Fibroblast of skin of right quadriceps (primary cell): Measurements from ENCODE around the gene CHST14.

Experiments used
- DNase-seq: peaks from one replicate; pipeline ENCODE4 v3.0.0-alpha.2; 2013

CHST14 gene

GRCh38 chr15:40464595-40465185 lies 6.1 kb upstream of the CHST14 start:
- DNase-seq, result no peak

- DNase-seq, result no peak
Observed at GRCh38 chr15:40465939-40466338, 4.8 kb upstream of the CHST14 start.

DNA sequence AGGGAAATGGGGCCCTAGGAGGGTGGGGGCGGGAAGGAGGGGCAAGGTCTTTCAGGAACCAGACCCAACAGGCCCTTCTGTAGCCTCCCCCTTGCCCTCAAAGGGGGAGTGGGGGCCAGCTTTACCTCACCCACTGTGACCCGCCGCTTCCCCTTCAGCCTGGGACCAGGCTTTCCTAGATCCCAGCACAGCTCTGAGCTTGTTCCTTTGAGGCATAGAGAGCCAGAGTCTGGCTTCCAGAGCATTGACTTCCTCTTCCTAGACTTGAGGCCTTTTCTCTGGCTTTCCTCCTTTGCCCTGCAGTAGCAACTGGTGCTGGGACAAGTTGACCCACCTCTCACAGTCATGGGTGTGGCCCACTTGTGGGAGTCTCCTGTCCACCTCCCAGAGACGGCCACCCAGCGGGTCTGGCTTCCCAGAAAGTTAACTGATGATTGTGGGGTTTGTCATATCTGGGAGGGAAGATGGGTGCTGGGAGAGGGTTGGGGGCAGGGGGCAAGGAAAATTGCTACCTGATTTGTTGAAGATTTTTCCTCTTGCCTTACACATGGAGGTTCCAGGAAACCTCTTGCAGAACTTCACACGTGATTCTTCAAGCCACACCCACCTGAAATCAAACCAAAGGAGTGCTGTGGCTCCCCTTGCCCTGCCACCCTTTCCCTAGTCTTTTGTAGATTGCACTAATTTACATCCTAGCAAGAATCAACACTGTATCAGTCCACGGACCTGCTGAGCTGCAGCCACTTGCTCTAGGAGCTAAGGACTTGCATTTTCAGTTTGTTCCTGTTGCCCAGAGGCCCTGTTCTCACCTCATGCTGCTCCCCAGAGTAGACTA lies 4.1 kb upstream of the CHST14 start:
- DNase-seq, result no peak

DNA sequence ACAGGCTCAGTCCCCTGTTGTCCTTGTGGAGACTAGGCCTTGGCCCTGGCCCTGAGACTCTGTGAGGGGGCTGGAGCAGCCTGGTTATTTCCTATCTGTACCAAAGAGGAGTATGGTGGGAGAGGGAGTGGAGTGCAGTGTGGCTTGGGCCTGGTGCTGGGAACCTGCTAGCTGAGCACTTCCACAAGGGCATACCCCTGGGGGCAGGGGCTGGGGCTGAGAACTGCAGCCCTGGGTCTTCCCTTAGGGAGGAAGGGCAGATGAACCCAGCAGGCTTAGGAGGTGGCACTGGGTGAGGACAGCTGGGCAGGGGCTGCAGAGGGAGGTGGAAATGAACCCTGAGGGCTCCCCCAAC lies 3.5 kb upstream of the CHST14 start:
- no peak for DNase-seq

GRCh38 chr15:40468898-40469331 lies 1.9 kb upstream of the CHST14 start:
- no peak for DNase-seq

DNA sequence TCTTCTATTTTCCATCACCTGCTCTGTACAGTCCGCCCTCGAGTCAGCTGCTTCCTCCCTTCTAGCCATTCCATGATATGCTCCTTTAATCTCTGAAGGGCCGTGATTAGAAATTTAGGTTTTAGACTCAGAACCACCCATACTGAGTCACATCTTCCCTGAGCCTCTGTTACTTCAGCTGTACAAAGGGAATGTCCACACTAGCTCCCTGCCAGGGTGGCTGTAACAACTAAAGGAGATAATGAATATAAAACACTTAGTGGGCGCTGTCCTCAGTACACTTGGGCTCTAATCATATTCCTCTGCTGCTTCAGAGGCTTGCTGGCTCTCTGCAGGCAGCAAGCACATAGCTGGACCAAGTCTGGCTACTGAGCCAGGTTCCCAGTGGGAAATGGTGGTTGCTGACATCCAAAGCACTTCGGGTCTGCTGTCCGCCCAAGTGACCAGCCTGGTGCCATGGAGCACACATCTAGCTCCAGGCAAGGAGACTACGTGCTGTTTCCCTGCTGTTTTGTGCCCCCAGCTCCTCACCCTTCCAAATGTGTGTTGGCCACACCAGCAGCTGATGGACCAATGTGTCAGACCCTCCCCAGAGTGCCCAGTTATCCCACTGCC lies 901 bp upstream of the CHST14 start:
- no peak for DNase-seq

GRCh38 chr15:40471105-40471807 lies 472 bp downstream of the CHST14 start:
- no peak for DNase-seq

GRCh38 chr15:40471808-40472150 lies 995 bp downstream of the CHST14 start:
- DNase-seq, result no peak

DNA sequence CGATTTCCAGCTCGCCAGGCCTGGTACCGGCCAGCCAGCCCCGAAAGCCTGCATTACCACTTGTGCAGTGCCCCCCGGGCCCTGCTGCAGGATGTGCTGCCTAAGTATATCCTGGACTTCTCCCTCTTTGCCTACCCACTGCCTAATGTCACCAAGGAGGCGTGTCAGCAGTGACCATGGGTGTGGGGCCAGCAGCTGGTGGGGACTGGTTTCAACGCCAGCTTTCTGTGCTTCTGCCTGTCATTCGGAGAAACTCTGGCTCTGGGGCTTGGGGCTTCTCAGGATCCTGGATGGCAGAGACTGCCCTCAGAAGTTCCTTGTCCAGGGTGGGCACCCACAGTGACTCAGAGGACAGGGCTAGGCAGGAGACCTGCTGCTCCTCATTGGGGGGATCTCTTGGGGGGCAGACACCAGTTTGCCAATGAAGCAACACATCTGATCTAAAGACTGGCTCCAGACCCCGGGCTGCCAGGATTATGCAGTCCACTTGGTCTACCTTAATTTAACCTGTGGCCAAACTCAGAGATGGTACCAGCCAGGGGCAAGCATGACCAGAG lies 1.5 kb downstream of the CHST14 start:
- no peak for DNase-seq

DNA sequence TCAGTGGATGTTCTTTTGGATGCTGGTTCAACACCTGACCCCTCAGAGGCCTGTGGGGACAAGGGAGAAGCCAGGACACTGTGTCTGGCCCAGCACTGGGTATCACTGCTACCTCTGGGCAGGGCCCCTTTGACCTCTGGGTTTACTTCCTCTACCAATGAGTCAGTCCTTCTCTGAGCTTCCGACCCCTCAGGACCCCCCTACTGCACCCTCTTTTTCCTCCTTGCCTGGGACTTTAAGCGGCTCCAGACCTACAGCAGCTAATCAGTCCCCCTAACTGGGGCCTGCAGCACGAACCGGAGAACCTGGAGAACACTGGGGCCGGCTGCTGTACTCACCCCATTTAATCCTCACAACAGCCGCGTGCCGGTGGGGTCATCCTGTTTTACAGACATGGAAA lies 3.8 kb downstream of the CHST14 start:
- DNase-seq, result no peak

- DNase-seq, result no peak
Observed at GRCh38 chr15:40477642-40478327, 7.0 kb downstream of the CHST14 start.

GRCh38 chr15:40479024-40479423 lies 8.2 kb downstream of the CHST14 start:
- no peak for DNase-seq

- peak; percentile 21 for DNase-seq
Observed at GRCh38 chr15:40481341-40482074, 10.7 kb downstream of the CHST14 start.

- DNase-seq, result no peak
Observed at GRCh38 chr15:40483919-40484318, 13.1 kb downstream of the CHST14 start.

GRCh38 chr15:40486066-40486770 lies 15.4 kb downstream of the CHST14 start:
- no peak for DNase-seq

GRCh38 chr15:40487816-40488682 lies 17.3 kb downstream of the CHST14 start:
- DNase-seq, result no peak

GRCh38 chr15:40489274-40490175 lies 18.7 kb downstream of the CHST14 start:
- no peak for DNase-seq

- no peak for DNase-seq
Observed at GRCh38 chr15:40493089-40493840, 22.5 kb downstream of the CHST14 start.
